Activated T-cell treated with anti-CD3 and anti-CD28 coated beads for 24 hours (primary cell): ENCODE measurements around the gene TFB1M.
A peak's percentile ranks its signal among the peaks of the same experiment; 100 is the strongest.
"Not testable (repeated sequence)": the region's sequence is repeated elsewhere in the genome, so short reads cannot be mapped to it uniquely, and the experiment has no call there.

Experiments used
- DNase-seq: peaks from one replicate; pipeline ENCODE4 v3.0.0-alpha.2; 2020; ENCODE audit warnings: low read depth

Gene TFB1M

DNA sequence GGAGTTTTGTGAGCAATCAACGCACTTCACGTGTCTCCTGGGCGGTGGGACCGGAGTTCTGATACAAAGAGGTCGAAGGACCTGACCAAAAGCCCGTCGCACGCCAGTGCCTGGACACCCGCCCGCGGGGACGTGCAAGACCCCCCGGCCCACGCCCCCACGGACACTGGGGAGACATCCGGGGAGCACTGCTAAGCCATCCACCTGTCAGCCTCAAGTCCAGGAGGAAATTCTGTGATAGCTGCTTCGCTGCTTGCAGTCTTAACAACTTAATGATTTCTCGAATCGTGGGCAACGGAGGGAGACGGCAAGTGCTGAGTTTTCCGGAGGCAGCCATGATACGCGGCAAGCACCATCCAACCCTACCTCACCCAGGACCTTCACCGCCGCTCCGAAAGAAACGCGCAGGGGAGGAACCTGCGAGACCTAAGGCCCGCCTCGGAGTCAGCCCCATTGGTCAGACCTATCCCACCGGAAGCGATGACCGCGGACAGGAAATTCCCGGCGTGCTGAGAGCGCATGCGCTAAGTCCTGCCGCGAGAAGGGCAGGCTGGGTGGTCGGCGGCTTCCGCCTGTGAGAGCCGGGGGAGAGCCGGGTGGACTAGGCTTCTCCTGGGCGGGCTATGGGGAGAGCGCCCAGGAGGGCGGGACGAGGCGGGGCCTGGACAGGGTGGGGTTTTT, at the start of gene TFB1M:
TFB1M (minus strand) TSS at position 393 of the 681 bp plus-strand sequence; CDS start at position 337, 56 bp downstream.
- DNase-seq, result peak; percentile 99

DNA sequence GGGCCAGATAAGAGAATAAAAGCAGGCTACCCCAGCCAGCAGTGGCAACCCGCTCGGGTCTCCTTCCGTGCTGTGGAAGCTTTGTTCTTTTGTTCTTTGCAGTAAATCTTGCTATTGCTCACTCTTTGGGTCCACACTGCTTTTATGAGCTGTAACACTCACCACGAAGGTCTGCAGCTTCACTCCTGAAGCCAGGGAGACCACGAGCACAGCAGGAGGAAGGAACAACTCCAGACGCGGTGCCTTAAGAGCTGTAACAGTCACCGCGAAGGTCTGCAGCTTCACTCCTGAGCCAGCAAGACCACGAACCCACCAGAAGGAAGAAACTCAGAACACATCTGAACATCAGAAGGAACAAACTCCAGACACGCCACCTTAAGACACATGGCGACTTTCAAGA, 49.7 kb upstream of the TFB1M start:
- not testable (repeated sequence) for DNase-seq

DNA sequence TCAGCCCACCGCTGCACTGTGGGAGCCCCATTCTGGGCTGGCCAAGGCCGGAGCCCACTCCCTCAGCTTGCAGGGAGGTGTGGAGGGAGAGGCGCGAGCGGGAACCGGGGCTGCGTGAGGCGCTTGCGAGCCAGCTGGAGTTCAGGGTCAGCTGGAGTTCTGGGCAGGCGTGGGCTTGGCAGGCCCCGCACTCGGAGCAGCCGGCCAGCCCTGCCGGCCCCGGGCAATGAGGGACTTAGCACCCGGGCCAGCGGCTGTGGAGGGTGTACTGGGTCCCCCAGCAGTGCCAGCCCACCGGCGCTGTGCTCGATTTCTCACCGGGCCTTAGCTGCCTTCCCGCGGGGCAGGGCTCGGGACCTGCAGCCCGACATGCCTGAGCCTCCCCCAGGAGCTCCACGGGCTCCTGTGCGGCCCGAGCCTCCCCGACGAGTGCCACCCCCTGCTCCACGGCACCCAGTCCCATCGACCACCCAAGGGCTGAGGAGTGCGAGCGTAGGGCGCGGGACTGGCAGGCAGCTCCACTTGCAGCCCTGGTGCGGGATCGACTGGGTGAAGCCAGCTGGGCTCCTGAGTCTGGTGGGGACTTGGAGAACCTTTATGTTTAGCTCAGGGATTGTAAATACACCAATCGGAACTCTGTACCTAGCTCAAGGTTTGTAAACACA, 48.8 kb upstream of the TFB1M start:
- DNase-seq, result not testable (repeated sequence)

DNA sequence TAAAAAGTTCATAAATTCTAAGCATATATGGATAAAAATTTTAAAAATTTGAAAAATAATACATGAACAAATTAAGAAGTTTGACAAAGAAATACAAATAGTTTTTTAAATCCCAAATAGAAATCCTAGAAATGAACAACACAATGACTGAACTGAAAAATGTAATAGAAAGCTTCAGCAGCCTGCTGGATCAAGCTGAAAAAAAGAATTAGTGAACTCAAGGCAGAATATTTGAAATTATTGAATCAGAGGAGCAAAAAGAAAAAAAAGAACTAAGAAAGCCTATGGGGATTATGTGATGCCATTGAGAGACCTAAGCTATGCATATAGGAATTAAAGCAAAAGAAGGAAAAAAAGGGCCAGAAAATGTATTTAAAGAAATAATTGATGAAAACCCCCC, 39.9 kb upstream of the TFB1M start:
- DNase-seq, result no peak

DNA sequence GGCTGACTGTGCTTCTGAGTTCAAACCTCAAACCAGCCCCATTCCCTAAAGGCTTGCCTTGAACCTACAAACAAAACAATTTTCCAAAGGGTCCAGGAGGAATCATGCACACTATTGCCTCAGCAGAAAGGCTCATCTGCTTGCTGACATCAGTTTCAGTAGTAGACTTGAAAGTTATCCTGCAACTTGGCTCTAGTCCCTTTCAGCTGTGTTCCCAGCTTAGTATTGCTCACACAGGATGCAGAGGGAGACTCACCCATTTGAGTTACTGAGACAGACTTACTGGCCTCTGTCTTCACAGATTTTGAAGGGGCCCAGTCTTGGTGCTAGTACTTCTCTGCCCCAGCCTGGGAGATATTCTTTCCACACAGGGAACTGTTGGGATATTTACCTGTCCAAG, 38.5 kb upstream of the TFB1M start:
- DNase-seq, result no peak

DNA sequence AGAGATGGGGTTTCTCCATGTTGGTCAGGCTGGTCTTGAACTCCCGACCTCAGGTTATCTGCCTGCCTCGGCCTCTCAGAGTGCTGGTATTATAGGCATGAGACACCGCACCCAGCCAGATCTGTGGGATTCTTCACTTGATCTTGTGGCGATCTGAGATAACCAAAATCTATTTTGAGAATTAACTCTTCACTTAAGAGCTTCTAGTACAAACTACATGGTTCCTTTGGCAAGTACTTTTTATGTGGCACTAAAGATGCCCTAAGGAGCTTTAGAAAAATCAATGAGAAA, 37.8 kb upstream of the TFB1M start:
- DNase-seq, result no peak

DNA sequence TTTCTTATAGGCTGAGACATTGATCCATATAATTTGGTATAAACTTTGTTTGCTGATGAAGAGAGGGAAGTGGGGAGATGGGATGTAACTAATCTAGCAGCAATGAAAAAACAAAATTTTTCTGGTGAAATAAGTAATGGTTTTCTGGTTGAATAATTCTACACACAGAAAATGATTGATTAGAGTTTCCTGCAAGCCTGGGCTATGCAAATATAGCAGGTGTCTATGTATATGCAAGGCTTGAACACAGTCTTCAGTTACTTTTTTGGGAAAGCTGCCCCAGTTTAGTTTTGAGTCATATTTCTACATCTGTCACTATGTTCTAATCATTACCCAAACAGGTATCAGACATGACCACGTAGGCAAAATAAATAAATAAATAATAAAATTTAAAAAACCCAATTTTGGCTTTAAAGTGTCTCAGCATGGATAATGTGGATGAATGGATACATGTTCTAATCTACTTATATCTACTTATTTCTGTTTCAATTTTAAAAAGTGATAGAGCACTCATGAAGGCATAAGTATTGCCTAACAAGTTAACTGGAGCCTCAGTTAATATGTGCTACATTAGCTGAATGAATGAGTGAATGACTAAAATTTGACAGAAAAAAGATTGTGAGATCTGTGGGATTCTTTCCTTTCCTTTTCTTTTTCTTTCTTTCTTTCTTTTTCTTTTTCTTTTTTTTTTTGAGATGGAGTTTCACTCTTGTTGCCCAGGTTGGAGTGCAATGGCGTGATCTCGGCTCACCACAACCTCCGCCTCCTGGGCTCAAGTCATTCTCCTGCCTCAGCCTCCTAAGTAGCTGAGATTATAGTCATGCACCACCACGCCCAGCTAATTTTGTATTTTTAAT, 37.2 kb upstream of the TFB1M start:
- DNase-seq, result no peak

DNA sequence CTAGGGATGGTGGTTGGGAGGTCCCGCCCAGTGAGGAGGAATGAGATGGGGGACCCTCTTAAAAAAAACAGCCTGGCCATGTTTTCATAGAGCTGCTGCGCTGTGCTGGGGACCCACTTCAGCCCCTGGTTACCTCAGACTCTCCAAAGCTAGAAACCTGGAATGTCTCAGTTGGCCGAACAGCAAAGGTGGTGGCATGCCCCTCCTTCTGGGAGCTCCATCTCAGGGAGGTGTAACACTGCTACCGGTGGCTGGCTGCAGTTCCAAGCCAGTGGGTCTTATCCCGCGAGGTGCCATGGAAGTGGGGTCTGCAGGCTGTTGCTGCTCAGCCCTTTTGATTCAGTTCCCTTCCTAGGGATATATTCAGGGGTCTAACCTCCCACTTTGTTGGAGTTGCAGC, 35.7 kb upstream of the TFB1M start:
- no peak for DNase-seq

DNA sequence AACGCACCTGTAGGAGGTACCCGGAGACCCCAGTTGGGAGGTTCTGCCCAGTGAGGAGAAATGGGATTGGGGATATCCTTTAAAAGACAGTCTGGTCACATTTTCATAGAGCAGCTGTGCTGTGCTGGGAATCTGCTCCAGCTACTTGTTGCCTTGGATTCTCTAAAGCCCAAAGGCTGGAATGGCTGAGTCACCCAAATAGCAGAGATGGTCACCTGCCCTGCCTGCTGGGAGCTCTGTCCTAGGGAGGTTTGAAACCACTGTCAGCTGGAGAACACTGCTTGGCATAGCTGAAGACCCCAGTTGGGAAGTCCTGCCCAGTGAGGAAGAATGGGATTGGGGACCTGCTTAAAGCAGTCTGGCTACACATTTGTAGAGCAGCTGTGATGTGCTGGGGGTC, 34.8 kb upstream of the TFB1M start:
- no peak for DNase-seq

DNA sequence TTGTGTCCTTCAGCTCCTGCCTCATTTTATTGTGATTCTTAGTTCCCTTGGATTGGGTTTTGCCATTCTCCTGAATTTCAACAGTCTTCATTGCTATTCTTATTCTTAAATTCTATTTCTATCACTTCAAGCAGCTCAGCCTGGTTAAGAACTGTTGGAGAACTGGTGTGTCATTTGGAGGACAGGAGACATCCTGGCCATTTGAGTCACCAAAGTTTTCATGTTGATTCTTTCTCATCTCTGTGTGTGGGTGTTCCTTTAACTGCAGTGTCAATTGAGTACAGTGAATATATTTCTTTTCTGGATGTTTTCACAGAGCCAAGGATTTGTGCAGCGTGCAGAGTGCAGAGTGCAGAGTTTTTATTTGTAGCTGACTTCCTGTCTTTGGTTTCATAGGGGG, 33.5 kb upstream of the TFB1M start:
- DNase-seq, result no peak

DNA sequence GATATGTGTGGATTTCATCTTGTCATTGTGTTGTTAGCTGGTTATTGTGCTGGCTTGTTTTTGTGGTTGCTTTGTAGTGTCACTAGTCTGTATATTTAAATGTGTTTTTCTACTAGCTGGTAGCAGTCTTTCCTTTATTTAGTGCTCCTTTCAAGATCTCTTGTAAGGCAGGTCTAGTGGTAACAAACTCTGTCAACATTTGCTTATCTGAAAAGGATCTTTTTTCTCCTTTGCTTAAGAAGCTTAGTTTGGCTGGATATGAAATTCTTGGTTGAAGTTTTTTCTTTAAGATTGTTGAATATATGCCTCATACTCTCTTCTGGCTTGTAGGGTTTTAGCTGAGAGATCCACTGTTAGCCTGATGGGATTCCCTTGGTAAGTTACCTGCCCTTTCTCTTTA, 32.7 kb upstream of the TFB1M start:
- no peak for DNase-seq

DNA sequence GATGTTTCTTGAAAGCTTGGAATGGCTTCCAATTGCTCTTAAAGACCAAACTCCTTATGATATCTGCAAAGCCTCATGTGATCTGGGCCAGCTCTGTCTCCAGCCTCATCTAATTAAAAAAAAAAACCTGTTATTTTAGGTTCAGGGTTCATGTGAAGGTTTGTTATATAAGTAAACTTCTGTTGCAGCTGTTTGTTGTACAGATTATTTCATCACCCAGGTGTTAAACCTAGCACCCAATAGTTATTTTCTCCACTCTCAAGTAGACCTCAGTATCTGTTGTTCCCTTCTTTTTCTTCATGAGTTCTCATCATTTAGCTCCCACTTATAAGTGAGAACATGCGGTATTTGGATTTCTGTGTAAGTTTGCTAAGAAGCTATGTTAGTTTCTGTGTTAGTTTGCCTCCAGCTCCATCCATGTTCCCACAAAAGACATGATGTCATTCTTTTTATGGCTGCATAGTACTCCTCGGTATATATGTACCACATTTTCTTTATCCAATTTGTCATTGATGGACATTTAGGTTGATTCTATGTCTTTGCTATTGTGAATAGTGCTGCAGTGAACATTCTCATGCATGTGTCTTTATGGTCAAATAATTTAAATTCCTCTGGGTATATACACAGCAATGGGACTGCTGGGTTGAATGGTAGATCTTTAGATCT, 30.2 kb upstream of the TFB1M start:
- no peak for DNase-seq

DNA sequence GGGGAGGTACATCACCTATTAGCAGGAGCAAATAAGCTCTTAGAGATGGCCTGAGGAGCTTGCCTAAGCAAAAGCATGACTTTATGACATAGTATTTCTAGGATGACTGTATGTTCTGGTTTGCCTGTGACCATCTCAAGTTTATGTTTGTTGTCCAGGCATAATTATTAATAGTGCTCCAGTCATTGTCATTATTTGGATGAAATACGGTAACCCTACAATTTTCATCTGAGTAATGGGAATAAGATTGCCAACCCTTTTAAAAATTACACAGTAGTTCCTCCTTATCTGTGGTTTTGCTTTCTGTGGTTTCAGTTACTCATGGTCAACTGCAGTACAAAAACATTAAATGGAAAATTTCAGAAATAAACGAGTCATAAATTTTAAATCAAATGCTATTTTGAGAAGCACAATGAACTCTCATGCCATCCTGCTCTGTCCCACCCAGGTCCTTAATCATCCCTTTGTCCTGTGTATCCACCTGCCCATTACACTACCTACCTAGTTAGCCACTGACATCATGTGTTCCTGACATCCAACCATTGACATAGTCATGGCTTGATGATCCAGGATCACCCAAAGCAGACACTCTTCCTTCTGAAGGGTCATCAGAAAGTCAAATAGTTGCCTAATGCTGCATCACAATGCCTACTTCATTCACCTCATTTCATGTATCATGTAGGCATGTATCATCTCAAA, 27.0 kb upstream of the TFB1M start:
- DNase-seq, result no peak

DNA sequence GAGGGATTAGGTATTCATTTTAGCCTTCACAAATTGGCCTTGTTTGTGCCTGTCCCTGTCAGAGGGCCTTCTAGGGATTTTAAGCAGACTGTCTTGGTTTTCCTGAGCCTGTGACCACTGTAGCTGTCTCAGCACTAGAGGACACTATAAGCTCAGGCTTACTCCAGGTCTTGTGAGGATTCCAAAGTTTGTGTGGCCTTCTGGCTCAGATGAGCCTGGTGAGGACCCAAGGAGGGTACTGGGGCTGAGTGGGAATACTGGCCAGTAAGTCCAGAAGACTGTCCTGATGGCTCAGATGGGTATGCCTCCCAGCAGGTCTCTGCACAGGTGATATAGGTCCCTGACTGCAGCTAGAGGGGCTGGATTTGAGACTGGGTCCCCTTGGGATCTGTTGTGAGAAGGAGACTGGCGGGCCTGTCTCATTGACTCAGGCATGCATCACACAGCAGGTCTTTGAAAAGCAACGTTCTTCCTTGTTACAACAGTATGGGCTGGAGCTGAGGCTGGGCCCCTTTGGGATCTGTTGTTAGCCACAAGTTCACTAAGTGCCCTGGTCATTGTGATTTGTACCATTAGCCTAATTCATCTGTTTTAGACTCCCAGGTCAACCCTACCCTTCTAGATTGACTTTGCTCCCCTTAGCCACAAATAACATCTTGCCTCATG, 26.3 kb upstream of the TFB1M start:
- no peak for DNase-seq

DNA sequence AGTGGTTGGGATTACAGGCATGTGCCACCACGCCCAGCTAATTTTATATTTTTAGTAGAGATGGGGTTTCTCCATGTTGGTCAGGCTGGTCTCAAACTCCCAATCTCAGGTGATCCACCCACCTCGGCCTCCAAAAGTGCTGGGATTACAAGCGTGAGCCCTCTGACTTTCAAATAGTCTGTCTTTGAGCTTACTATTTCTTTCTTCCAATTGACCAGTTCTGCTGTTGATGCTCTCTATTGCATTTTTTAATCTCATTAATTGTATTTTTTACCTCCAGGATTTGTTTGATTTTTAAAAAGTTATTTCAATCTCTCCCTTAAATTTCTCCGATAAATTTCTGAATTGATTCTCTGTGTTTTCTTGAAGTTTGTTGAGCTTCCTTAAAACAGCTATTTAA, 25.6 kb upstream of the TFB1M start:
- not testable (repeated sequence) for DNase-seq

DNA sequence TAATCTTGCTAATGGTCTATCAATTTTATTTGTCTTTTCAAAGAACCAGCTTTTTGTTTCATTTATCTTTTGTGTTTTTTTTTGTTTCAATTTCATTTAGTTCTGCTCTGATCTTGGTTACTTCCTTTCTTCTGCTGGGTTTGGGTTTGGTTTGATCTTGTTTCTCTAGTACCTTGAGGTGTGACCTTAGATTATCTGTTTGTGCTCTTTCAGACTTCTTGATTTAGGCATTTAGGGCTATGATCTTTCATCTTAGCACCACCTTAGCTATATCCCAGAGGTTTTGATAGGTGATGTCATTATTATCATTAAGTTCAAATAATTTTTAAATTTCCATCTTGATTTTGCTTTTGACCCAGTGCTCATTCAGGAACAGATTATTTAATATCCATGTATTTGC, 24.0 kb upstream of the TFB1M start:
- not testable (repeated sequence) for DNase-seq

DNA sequence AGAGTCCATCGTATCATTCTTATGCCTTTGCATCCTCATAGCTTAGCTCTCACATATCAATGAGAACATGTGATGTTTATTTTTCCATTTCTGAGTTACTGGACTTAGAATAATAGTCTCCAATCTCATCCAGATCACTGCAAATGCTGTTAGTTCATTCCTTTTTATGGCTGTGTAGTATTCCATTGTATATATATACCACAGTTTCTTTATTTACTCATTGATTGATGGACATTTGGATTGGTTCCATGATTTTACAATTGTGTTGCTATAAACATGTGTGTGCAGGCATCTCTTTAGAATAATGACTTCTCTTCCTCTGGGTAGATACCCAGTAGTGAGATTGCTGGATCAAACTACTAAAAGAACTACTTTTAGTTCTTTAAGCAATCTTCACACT, 21.0 kb upstream of the TFB1M start:
- no peak for DNase-seq

DNA sequence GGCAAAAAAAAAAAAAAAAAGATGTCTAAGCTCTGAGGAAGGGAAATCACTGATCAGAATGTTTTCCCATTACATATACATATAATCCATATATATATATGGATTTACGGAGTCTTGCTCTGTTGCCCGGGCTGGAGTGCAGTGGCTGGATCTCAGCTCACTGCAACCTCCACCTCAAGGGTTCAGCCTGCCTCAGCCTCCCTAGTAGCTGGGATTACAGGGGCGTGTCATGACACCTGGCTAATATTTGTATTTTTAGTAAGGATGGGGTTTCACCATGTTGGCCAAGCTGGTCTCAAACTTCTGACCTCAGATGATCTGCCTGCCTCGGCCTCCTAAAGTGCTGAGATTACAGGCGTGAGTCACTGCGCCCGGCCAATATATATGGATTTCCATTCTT, 19.8 kb upstream of the TFB1M start:
- not testable (repeated sequence) for DNase-seq

DNA sequence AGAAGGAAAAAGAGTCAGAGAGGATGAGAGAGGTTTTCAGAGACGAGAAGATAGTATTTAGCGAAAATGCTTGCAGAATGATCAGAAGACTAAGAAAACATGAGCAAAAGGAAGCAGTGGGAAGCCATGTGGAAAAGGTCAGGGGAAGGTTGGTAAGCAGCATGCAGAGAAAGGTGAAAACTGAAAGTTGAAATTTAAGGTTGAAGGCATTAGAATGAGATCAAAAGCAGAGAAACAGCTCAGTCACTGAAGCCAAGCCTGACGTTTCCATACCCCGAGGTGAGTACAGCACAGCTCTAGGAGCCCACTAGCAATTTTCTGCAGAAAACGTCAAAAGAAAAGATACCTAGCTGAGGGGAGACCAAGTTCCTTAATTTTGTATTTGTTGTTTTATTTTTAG, 19.1 kb upstream of the TFB1M start:
- peak; percentile 12 for DNase-seq

DNA sequence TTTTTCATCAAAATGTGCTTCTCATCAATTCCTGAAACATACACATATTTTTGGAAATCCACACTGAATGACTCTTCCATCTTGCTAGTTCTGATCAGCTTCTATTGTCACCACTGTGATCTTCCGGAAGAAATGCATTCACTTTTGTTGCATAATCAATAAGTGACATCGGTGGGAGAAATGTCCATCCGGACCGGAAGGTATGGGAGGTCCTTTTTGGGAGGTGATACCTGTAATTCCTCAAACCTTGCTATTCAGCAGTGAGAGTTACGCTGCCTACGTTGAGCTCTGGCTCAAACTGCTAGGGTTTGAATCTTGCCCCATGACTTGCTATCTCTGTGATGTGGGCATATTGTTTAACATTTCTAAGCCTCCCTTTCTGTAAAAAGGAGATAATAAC, 16.6 kb upstream of the TFB1M start:
- no peak for DNase-seq

DNA sequence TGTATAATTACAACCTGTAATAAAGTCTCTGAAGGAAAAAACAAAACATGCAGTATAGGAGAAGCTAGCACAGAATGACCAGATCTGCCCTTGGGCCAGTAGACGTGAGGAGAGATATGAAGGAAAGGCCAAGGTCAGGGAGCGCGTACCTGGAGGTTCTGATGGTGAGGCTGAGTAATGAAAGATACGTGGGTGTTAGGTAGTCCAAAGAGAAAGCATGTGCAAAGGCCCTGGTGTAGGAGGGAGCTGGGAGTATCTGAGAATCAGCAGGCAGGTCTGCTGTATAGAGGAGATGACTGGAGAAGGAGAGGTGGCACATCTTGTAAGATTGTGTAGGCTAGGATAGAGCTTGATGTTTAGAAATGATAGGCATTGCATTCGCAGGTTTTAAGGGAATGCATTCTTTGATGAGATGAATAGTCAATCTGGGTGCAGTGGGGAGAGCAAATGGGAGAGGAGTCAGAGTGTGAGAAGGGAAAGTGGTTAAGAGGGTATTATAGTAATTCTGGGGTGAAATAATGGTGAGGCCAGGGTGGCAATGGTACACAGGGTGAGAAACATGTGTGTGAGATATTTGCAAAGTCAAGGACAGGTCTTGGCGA, 15.9 kb upstream of the TFB1M start:
- no peak for DNase-seq
